GM12878 (cell line): Measurements from ENCODE around the gene AP2A2.
"Not testable (repeated sequence)": the region's sequence is repeated elsewhere in the genome, so short reads cannot be mapped to it uniquely, and the experiment has no call there.

Experiments used
- HCFC1 ChIP-seq: fragments of 150-350 bp; IDR thresholded peaks from 2 replicates; pipeline ENCODE4 v1.6.1; 2014; ENCODE audit warnings: low read length
- YY1 ChIP-seq: IDR thresholded peaks from 2 replicates; pipeline ENCODE4 v1.6.1; 2011; ENCODE audit warnings: low read depth, mild to moderate bottlenecking, low read length
- TF ChIP-seq, protein P1 (sequence below): IDR thresholded peaks from 2 replicates; pipeline ENCODE4 v1.6.1; 2012; ENCODE audit warnings: improper control_type of control experiment, low read depth, low read length; ENCODE audit not compliant: insufficient replicate concordance

DNA sequence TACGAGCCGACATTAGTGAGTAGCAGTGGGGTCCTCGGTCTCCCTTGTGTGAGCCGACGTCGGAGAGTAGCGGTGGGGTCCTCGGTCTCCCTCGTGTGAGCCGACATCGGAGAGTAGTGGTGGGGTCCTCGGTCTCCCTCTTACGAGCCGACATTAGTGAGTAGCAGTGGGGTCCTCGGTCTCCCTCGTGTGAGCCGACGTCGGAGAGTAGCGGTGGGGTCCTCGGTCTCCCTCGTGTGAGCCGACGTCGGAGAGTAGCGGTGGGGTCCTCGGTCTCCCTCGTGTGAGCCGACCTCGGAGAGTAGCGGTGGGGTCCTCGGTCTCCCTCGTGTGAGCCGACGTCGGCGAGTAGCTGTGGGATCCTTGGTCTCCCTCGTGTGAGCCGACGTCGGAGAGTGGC, 49.7 kb downstream of the AP2A2 start:
- TF ChIP-seq YY1, HCFC1: not testable (repeated sequence)
- TF ChIP-seq, protein P1, sequence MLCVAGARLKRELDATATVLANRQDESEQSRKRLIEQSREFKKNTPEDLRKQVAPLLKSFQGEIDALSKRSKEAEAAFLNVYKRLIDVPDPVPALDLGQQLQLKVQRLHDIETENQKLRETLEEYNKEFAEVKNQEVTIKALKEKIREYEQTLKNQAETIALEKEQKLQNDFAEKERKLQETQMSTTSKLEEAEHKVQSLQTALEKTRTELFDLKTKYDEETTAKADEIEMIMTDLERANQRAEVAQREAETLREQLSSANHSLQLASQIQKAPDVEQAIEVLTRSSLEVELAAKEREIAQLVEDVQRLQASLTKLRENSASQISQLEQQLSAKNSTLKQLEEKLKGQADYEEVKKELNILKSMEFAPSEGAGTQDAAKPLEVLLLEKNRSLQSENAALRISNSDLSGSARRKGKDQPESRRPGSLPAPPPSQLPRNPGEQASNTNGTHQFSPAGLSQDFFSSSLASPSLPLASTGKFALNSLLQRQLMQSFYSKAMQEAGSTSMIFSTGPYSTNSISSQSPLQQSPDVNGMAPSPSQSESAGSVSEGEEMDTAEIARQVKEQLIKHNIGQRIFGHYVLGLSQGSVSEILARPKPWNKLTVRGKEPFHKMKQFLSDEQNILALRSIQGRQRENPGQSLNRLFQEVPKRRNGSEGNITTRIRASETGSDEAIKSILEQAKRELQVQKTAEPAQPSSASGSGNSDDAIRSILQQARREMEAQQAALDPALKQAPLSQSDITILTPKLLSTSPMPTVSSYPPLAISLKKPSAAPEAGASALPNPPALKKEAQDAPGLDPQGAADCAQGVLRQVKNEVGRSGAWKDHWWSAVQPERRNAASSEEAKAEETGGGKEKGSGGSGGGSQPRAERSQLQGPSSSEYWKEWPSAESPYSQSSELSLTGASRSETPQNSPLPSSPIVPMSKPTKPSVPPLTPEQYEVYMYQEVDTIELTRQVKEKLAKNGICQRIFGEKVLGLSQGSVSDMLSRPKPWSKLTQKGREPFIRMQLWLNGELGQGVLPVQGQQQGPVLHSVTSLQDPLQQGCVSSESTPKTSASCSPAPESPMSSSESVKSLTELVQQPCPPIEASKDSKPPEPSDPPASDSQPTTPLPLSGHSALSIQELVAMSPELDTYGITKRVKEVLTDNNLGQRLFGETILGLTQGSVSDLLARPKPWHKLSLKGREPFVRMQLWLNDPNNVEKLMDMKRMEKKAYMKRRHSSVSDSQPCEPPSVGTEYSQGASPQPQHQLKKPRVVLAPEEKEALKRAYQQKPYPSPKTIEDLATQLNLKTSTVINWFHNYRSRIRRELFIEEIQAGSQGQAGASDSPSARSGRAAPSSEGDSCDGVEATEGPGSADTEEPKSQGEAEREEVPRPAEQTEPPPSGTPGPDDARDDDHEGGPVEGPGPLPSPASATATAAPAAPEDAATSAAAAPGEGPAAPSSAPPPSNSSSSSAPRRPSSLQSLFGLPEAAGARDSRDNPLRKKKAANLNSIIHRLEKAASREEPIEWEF, result not testable (repeated sequence)
